NCI-H1694 (cell line): ENCODE data around the gene PIGQ.

Experiments used
- DNase-seq: peaks from one replicate; lab custom pipeline; 2025; lab: John Stamatoyannopoulos, UW

Gene PIGQ

DNA sequence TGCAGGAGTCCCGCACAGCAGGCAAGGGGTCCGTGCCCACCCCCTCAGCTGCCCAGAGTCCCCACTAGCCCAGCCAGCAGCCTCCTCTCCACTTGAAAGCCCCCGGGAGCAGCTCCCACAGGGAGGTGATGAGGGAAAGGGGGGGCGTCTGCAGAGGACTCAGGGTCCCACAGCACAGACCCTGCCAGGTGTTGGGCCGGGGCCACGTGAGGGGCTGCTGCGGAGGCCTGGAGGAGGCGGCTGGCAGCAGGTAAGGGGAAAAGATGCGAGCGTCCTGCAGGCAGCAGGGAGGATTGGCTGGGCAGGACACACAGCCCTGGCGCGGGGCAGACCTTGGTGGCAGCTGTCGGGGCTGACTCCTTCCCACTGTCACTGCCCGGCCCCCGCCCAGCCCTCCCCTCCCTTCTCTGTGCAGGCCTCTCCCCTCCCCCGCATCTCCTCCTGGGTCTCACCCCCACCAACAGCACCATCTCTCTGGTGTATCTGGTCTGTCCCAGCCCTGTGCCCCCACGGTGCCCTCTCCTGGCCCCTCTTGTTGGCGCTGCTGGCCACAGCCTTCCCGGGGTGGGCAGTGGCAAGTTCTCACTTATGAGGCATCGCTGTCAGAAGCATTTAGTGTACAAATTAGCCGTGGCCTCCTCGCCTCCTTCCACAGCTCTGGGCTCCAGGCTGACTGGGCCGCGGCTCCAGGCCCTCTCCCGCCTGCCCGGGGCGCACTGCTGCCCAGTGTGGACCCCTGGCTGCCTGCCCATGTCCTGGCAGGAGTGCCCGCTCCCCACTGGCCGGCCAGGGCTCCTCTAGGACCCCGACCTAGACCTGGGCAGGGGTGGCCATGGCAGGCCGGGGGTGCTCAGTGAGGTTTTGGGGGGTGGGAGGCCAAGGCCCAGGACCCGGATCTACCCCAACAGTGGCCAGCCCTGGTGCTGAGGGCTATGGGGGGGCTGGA is 14.0 kb upstream of the PIGQ start:
- DNase-seq: no peak

- no peak for DNase-seq
Observed at GRCh38 chr16:556474-557173, 13.1 kb upstream of the PIGQ start.

GRCh38 chr16:557463-558297 is 12.1 kb upstream of the PIGQ start:
- DNase-seq: no peak

DNA sequence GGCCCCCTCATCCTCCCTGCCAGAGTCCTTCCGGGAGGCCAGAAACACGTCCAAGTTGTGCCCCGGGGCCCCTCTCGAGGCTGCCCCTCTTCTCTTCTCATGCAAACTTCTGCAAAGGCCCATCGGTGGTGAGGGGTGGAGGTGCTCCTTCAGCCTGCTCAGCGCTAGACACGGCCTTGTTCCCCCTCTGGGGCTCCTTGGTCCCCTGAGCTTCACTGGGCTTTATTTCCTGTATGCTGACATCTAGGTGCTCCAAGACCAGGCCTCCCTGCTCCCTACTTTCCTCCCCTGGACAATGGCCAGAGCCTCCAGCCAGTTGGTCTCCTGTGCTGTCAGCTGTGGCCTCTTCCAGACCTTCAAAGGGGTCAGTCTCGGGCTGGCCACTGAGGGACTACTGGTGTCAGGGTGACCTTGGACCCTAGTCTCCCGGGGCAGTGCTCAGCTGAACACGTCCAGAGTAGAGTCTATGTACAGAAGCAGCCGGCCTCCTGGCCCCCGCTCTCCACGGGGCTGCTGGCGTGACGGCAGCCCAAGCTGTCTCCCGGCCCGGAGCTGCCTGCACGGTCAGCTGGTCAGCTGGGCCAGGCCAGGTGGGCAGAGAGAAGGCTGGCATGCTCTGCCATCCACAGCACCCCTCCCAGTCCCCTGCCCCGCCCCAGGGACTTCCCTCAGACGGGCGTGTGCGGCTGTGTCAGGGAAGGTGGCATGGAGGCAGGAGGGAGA is 11.3 kb upstream of the PIGQ start:
- DNase-seq: no peak

DNA sequence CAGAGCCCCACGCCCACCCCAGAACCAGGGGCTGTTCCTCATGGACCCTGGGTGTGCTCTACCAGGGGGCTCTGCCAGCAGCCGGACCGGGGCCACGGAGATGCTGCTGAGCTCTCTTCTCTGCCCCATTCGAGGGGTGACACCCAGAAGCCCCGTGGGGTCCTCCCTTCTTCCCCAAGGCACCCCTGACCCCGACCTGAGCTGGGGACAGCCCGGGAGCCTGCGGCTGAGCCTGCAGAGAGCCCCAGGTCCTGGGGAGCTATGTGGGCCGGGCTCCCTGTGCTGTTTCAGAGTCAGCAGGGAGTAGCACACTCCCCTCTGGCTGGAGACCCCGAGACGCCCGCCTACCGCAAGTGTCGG is 10.8 kb upstream of the PIGQ start:
- DNase-seq: no peak

DNA sequence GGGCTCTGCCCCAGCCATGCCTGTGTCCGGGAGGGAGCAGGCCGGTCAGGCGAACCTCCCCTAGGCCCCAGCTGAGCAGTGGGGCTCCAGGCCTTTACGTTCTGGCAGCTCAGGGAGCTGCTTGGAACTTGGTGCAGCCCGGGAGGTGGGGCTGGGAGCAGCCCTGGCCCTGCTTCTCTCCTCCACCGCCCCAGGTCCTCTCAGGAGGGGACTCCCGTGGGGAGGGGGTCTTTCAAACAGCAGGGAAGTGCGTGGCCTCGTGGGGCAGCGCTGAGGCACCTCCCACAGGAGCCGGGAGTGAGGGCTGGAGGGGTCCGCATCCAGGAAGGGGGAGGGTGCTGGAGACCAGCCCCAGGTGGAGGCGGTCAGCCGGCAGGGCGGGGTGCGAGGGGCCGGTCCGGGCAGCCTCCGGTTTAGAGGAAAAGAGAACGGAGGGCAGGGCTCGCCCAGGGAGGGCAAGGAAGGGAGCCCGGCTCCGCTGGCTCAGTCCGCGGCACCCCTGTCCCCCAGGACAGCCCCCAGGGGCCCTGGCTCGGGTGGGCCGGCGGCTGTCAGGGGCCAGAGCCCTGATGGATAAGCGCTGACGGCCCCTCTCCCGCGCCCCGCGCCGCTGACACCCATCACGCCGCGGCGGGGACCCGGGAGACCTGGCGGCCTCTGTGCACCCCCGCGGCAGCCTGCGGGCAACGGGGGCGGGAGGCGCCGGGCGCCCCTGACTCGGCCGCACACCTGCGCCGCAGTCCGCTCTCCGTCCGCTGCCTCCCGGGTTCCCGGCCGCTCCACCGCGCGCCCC is 10.2 kb upstream of the PIGQ start:
- no peak for DNase-seq

DNA sequence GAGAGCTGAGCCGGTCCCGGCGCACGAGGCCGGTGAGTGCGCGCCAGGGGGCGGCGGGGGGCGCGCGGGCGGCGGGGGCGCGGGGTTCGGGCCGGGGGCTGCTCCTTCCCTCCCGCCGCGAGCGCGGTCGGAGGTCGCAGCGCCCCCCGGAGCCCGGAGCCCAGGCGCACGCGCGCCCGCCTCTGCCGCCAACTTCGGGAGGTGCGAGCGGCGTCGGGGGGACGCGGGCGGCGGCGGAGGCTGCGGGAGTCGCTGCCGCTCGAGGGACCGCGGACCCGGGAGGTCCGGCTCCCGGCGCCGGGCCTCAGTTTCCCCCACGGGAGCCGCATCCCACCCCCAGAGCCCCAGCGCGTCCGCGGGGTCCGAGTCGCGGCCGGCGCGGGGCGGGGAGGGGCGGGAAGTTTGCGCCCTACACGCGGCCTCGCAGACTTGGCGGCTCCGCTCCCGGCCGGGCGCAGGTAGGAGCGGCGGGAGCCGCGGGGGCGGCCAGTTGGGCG is 9.5 kb upstream of the PIGQ start, which contains the start of gene PRR35:
PRR35 (plus strand) TSS at position 191 of the 497 bp plus-strand sequence. CDS start 2,901 bp downstream, outside the sequence.
- DNase-seq: no peak

DNA sequence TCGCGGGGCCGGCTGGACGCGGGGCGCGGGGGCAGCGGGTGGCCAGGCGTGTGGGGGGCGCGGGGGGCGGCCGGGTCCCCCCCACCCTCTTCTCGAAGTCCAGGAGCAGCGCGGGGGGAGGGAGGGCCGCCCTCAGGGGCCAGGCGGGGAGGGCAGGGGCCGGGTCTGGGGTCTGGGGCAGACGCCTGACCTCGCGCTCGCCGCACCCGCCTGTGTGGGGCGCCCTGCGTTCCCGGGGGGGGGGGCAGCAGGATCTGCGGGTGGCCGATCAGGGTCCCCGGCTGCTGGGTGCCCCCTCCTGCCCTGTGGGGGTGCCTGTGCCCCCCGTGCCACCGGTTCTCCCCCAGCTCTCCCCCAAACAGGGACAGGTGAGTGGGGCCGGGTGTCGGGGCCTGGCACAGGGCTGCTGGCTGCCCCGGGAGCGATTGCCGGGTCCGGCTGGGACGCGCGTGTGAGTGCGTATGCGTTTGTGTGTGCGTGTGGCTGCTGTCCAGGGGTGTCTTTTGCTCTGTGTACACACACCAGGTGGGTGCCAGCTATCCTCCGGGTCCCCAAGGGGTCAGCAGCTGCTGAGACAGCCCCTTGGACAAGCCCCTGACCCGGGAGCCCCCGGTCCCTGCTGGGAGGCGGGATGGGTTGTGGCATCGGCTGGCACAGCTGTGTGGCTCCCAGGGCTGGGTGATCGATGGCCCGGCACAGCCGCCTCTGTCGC is 8.9 kb upstream of the PIGQ start:
- DNase-seq: no peak

DNA sequence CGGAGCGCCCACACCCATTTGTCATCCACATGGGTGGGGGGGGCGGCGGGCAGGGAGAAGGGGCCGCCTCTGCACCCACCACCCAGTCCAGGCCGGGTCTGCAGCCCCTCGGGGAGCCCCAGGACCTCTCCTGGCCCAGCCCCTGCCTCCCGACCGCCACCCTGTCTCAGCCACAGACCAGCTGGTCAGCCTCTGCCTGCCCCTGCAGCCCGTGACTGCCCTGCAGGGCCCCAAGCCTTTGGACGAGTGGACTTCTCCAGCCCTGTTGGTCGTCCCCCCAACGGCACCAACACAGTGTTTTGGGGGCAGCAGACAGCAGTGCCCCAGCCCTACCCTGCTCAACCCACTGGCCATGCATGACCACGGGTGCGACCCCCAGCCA is 8.4 kb upstream of the PIGQ start:
- no peak for DNase-seq

DNA sequence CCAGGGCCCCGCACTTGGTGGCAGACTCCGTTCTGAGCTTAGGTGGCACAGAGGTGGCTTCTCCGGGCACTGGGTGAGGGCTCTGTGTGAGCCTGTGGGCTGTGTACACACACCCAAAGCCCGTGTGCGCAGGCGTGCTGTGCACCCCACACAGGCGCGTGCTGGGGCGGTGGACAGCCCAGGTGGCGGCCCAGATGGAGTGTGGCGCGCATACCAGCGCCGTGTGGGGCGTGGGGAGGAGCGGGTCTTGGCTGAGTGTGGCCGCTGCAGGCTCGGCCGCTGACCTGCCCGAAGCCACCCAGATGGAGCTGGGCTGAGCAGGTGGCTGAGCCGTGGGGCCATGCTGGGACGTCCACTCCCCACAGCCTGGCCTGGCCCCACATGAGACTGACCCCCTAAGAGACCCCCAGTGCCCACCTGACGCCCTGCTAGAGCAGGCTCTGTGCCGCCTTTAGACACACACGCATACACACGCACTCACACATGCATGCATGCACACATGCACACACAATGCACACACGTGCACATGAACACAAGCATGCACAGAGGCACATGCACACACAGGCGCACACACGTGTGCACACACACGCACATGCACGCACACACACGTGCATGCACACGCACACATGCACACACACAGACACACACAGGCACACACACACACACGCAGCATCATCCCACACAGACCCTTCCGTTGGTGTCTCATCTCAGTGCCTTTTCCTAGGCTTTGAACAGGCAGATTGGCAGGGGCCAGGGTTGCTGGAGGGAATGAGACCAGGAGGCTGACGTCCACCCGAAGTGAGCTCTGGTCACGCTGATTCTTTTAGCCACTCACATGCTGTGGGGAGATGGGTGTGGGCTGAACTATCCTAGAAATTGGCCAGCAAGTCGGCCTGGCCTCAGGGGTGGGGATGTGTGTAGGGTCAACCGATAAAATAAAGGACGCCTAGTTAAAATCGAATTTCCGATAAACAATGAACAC is 7.5 kb upstream of the PIGQ start:
- no peak for DNase-seq

GRCh38 chr16:563072-563644 is 6.6 kb upstream of the PIGQ start:
- DNase-seq: no peak

GRCh38 chr16:564690-565418 is 4.9 kb upstream of the PIGQ start:
- DNase-seq: no peak

GRCh38 chr16:565419-566330 is 4.1 kb upstream of the PIGQ start:
- no peak for DNase-seq

DNA sequence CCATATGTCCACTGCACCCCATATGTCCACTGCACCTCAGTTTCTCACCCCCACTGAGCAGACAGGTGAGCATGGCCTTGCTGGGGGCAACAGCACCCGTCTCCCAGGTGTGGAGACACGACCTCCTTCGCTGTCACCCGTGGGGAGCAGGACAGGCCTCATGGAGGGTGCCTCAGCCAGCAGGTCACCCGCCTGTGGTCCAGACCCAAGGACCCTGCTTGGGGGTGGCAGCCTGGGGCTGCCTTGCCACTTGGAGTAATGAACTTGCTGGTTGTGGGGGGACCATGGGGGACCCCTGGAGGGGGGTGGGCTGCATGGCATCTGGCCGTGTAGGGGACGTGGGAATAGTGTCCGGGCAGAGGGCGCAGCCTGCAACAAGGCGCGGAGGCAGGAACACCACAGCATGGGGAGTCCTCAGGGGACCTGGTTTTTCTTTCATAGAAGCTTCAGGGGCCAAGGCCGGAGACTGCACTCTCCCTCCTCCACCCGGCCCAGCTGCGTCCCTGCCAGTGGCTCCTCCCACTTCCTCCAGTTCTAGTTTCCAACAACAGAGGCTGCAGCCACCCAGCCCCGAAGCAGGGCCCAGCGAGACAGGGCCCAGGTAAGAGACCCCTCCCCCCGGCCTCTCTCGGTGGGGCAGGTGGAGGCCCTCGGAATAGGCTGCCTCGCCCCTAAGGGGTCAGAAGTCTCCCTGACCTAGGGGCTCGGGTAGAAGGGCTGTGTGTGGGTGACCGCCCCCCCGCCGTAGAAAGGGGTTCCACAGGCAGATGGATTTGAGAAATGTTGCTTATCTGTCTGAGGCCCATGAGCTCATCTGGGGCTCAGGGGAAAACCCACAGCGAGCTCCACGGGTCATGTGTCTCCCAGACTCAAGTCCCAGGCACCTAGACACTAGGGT is 3.0 kb upstream of the PIGQ start, which contains the start of gene NHLRC4:
NHLRC4 (plus strand) TSS at position 531 of the 898 bp plus-strand sequence. CDS start 1,043 bp downstream, outside the sequence.
- DNase-seq: no peak
